Bronchial epithelial cell (primary cell): ENCODE measurements around the gene CD81. TPM values are rescaled to one million over a fixed set of nuclear protein-coding genes. Genes with fewer than 3 reads are reported as not detected.

ENCODE experiments used
- DNase-seq: peaks from one replicate; pipeline ENCODE4 v3.0.0-alpha.2; 2010; ENCODE audit warnings: low read depth
- FAIRE-seq: peaks from 2 replicates; lab custom pipeline; 2011; peaks lifted over from hg19 to GRCh38; lab: Jason Lieb, UNC
- H3K27me3 ChIP-seq: 2 replicates; pipeline ENCODE4 v1.5.1; 2011; ENCODE audit warnings: low read length; ENCODE audit not compliant: control insufficient read depth, insufficient read depth
- H3K36me3 ChIP-seq: 2 replicates; pipeline ENCODE4 v1.5.1; 2011; ENCODE audit warnings: low read length; ENCODE audit not compliant: control insufficient read depth, insufficient read depth
- H3K4me3 ChIP-seq: 2 replicates; pipeline ENCODE4 v1.5.1; 2011; ENCODE audit warnings: mild to moderate bottlenecking, low read depth, low read length, control low read depth
- total RNA-seq: library from RNA; depleted of rRNA; stranded (reverse); fragments of >200 nt; gene quantifications from 2 replicates; pipeline ENCODE4 v1.2.1, GENCODE V29; 2014
- TF ChIP-seq, protein P1 (sequence below): IDR thresholded peaks from 2 replicates; pipeline ENCODE4 v1.5.1; 2011; ENCODE audit warnings: mild to moderate bottlenecking, moderate library complexity, low read length, control low read depth, inconsistent platforms; ENCODE audit not compliant: insufficient read depth, severe bottlenecking

CD81 gene
- total RNA-seq, 1 donor from 2014 or later, result 133 TPM

DNA sequence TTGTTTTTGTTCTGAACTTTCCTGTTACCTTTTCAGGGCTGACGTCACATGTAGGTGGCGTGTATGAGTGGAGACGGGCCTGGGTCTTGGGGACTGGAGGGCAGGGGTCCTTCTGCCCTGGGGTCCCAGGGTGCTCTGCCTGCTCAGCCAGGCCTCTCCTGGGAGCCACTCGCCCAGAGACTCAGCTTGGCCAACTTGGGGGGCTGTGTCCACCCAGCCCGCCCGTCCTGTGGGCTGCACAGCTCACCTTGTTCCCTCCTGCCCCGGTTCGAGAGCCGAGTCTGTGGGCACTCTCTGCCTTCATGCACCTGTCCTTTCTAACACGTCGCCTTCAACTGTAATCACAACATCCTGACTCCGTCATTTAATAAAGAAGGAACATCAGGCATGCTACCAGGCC, 19.9 kb downstream of the CD81 start:
- H3K36me3 ChIP-seq, result peaks cover 31% of the 10 kb centered on the region
- no peaks in the 10 kb centered on the region for H3K27me3 ChIP-seq
- TF ChIP-seq, protein P1, sequence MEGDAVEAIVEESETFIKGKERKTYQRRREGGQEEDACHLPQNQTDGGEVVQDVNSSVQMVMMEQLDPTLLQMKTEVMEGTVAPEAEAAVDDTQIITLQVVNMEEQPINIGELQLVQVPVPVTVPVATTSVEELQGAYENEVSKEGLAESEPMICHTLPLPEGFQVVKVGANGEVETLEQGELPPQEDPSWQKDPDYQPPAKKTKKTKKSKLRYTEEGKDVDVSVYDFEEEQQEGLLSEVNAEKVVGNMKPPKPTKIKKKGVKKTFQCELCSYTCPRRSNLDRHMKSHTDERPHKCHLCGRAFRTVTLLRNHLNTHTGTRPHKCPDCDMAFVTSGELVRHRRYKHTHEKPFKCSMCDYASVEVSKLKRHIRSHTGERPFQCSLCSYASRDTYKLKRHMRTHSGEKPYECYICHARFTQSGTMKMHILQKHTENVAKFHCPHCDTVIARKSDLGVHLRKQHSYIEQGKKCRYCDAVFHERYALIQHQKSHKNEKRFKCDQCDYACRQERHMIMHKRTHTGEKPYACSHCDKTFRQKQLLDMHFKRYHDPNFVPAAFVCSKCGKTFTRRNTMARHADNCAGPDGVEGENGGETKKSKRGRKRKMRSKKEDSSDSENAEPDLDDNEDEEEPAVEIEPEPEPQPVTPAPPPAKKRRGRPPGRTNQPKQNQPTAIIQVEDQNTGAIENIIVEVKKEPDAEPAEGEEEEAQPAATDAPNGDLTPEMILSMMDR, result no peak
- DNase-seq, result no peak
- H3K4me3 ChIP-seq, result no peak overlapping the region
- FAIRE-seq, result no peak

DNA sequence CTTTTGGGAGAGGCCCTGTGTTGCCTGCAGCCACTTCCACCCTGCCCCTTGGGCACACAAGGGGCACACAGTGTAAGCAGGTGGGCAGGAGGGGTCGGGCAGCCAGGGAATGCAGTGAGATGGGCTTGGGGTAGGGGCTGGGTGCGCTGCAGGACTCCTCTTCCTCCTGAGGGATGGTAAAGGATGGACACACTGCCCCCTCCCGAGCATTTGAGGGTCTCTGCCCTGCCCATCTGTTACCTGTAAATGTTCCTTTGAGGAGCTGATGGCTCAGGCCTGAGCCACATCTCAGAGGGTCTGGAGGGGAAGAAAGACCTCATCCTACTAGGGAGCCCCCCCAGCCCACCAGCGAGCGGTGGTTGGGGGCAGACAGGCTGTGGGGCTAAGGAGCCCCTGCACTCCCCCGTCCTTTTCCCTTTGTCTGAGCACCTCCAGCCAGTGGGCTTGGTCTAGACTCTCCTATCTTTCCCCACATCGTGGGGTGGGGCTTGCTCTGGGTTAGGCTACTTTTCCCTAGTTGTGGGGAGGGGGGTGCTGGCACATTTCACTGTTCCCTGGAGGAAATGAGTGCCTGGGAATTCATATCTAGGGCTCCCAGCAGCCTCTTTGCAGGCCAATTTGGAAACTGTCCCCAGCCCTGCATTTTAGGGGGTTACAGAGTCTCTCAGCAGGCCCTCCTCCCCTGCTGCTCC, 21.7 kb downstream of the CD81 start:
- DNase-seq (no peak), FAIRE-seq (no peak)
- TF ChIP-seq, protein P1, result no peak
- peaks cover 23% of the 10 kb centered on the region for H3K36me3 ChIP-seq
- no peak overlapping the region for H3K4me3 ChIP-seq
- H3K27me3 ChIP-seq, result no peaks in the 10 kb centered on the region

DNA sequence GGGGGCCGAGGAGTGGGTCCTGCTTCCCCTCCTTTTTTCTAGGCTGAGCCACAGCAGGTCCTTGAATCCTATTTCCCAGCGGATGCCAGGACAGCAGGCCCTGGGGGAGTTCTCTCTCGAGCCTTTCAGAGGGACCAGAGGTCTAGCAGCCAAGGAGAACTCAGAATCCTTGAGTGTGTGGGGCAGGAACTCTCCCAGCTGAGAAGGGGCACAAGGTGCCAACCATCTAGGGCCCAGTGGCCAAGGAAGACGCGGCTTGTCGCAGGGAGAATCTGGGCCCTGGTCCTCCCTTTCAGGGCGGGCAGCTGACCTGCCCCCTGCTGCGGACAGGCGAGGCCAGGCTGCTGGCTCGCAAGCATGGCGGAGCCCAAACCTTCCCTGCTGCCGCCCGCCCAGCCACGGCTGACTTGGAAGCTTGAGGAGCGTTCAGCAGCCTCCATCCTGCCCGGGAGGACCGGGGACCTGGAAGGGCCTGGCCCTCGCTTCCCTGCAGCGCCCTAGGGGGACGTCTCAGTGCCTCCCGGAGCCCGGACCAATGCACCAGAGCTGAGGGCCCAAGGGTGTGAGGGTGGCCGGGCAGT, 22.5 kb downstream of the CD81 start:
- Histone ChIP-seq H3K27me3 (no peaks in the 10 kb centered on the region), H3K4me3 (peak overlapping the region; percentile 73), H3K36me3 (peaks cover 19% of the 10 kb centered on the region)
- DNase-seq (no peak), FAIRE-seq (no peak)
- TF ChIP-seq, protein P1, result no peak

DNA sequence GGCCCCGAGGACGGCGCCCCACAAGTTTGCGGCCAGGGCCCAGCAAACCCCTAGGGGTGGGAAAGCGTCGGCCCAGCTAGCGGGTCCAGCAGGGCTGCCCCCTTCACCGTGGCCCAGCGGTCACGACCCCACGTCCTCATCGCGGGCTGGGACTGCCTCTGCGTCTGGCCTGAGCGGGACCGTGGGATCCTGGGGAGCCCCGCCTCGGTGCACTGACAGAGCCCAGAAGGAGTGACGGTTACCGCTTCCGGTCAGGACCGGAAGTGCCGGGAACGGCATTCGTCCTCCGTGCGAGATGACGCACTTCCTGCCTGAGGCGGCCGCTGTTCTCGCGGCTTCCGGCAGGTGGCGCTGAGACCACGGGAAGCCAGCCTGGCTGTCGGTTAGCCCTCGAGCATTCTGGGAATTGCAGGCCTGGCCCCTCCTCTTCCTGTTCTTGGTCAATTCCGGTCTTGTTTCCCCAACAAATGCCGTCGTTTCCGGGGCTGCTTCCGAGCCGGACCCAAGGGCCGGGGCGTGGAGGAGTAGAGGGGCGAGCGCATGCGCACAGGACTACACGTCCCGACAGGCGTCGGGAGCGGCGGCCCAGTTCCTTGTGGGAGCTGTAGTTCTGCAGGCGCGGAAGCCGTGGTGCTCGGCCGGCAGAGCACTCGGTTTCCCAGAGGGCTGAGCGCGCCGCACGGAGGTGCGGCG, 23.1 kb downstream of the CD81 start, which contains the start of gene TSSC4:
Gene TSSC4 (plus strand): TSS at position 682 of the 693 bp plus-strand sequence. CDS start 1,884 bp downstream, outside the sequence.
- H3K4me3 ChIP-seq, result peak within 1 kb of the TSS; percentile 95
- TF ChIP-seq, protein P1, result peak; percentile 99
- peaks cover 16% of the 10 kb centered on the region for H3K36me3 ChIP-seq
- peak; percentile 99 for DNase-seq
- peak; percentile 94 for FAIRE-seq
- H3K27me3 ChIP-seq, result no peaks in the 10 kb centered on the region

DNA sequence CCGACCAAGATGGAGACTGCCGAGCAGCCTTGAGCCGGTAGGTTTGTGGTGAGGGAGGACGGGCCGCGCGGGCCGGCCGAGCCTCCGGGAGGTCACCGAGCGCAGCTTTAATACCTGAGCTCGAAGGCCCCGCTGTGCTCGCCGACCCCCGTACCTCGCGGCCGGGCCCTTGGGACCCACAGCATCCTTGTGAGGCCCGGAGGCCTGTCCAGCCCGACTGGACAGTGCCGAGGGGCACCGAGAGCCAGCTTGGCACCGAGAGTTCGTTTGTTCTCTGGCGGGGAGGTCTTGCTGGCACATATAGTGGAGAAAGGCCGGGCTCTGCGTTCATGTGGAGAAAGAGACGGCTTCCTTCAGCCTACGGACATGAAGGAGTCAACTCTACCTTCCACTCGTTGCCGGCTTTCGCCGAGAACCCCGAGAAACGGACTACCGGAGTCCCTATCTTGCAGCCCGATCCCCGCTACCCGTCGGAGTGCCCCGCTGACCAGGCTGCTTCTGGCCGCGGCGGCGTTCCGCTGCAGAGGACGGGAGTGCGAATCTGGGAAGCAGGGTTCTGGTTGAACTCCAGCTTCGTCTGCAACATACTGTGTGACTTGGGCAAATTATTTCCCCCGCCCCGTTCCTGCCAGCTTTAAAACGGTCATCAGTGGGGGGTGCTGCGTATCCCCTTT, 23.8 kb downstream of the CD81 start:
- FAIRE-seq, result no peak
- Histone ChIP-seq H3K4me3 (peak overlapping the region; percentile 95), H3K36me3 (peaks cover 10% of the 10 kb centered on the region), H3K27me3 (no peaks in the 10 kb centered on the region)
- DNase-seq, result no peak
- TF ChIP-seq, protein P1, result no peak
